ENCODE measurements around the gene KIF1A.

The KIF1A gene

GRCh38 chr2:240819858-240820606 lies at the start of gene KIF1A:
Gene KIF1A (minus strand): TSS chr2:240820219. CDS start chr2:240797752, 22,467 bp downstream.
- DNase-seq (ENCODE audit: low read depth, low spot score), result no peak

GRCh38 chr2:240869109-240869955 lies 49.3 kb upstream of the KIF1A start:
- no peak for DNase-seq (ENCODE audit: low read depth, low spot score)

- no peak for DNase-seq (ENCODE audit: low read depth, low spot score)
Measured at GRCh38 chr2:240868286-240869108, 48.5 kb upstream of the KIF1A start, which contains the start of gene AGXT. Gene AGXT (plus strand): TSS chr2:240868824. CDS start chr2:240868866, 42 bp downstream.

- no peak for DNase-seq (ENCODE audit: low read depth, low spot score)
Measured at GRCh38 chr2:240865391-240865790, 45.4 kb upstream of the KIF1A start.

GRCh38 chr2:240864475-240864874 lies 44.5 kb upstream of the KIF1A start:
- no peak for DNase-seq (ENCODE audit: low read depth, low spot score)

- DNase-seq (ENCODE audit: low read depth, low spot score), result no peak
Measured at GRCh38 chr2:240861547-240861946, 41.5 kb upstream of the KIF1A start.

- no peak for DNase-seq (ENCODE audit: low read depth, low spot score)
Measured at GRCh38 chr2:240858871-240859270, 38.9 kb upstream of the KIF1A start.

GRCh38 chr2:240858321-240858720 lies 38.3 kb upstream of the KIF1A start:
- no peak for DNase-seq (ENCODE audit: low read depth, low spot score)

- no peak for DNase-seq (ENCODE audit: low read depth, low spot score)
Measured at GRCh38 chr2:240857039-240858008, 37.3 kb upstream of the KIF1A start.

GRCh38 chr2:240856151-240856980 lies 36.3 kb upstream of the KIF1A start:
- DNase-seq (ENCODE audit: low read depth, low spot score), result peak; percentile 28

- no peak for DNase-seq (ENCODE audit: low read depth, low spot score)
Measured at GRCh38 chr2:240855670-240856069, 35.7 kb upstream of the KIF1A start.

GRCh38 chr2:240852671-240853314 lies 32.8 kb upstream of the KIF1A start:
- DNase-seq (ENCODE audit: low read depth, low spot score), result no peak

- DNase-seq (ENCODE audit: low read depth, low spot score), result peak; percentile 57
Measured at GRCh38 chr2:240851078-240851991, 31.3 kb upstream of the KIF1A start.

- no peak for DNase-seq (ENCODE audit: low read depth, low spot score)
Measured at GRCh38 chr2:240850756-240851077, 30.7 kb upstream of the KIF1A start.

- DNase-seq (ENCODE audit: low read depth, low spot score), result no peak
Measured at GRCh38 chr2:240850026-240850425, 30.0 kb upstream of the KIF1A start.

GRCh38 chr2:240848900-240849680 lies 29.1 kb upstream of the KIF1A start:
- no peak for DNase-seq (ENCODE audit: low read depth, low spot score)

GRCh38 chr2:240847817-240848216 lies 27.8 kb upstream of the KIF1A start:
- no peak for DNase-seq (ENCODE audit: low read depth, low spot score)

Data from iPS DF 19.7 (cell line).